Measurements from ENCODE around the gene MTERF2.

MTERF2 gene

GRCh38 chr12:106954462-106955376, 32.2 kb downstream of the MTERF2 start:
- DNase-seq (ENCODE audit: low read depth) = peak; percentile 1

- no peak for DNase-seq (ENCODE audit: low read depth)
Observed at GRCh38 chr12:106953352-106954250, 33.3 kb downstream of the MTERF2 start.

- DNase-seq (ENCODE audit: low read depth) = no peak
Observed at GRCh38 chr12:106950591-106950990, 36.4 kb downstream of the MTERF2 start.

GRCh38 chr12:106947461-106947860, 39.5 kb downstream of the MTERF2 start:
- DNase-seq (ENCODE audit: low read depth) = no peak

DNA sequence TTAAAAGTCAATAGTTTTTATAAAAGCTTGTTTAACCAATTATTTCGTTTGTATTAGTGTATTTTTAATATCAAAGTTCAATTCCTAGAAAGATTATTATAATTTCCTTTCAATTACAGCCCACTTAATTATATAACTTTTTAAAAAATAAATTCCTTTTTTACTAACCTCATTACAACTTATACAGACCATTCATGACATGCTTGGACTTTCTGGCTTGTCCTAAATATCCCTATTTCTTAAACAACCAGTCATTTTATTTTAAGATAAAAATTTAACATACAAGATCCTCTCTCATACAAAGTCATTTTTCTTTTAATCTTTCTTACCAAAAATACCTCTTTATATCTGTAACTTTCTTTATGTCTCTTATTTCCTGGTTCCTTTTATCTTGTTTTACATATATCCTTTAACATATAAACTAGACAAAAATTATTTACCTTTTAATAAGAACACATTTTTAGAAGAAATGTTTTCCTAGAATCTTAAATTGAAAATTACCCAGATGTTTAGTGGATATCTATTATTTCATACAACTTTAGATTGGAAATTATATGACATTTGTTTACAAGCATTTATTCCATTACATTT, 41.6 kb downstream of the MTERF2 start:
- DNase-seq (ENCODE audit: low read depth) = no peak

GRCh38 chr12:106942775-106943174, 44.2 kb downstream of the MTERF2 start:
- no peak for DNase-seq (ENCODE audit: low read depth)

DNA sequence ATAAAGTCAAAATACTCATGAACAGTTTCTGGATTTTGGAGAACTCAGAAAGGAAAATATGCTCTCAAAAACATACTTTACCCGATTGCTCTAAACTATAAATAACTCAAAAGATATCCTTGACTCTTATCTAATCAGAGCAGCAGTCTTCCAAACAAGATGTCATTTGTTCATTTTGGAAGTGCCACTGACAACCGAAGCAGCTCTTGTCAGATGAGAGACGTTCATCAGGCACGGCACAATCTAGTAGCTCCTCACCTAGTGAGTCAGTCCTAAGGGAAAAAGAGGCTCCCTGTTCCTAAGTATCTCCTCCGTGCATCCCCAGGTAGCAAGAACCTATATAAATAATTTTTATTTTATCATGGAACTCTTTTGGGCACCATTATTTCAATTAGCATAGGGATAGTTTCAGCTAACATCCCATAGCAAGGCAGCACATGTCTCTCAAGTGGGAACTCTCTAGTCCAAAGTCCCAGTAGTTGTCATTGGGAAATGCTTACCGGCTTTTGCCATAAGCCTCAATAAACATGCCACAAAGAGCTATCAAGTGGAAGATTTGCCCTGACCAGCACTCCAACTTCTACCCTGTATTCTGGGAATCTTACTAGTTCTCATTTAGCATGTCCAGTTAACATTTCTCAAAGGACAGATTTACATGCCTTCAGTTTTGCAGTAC, 45.3 kb downstream of the MTERF2 start:
- DNase-seq (ENCODE audit: low read depth) = no peak

DNA sequence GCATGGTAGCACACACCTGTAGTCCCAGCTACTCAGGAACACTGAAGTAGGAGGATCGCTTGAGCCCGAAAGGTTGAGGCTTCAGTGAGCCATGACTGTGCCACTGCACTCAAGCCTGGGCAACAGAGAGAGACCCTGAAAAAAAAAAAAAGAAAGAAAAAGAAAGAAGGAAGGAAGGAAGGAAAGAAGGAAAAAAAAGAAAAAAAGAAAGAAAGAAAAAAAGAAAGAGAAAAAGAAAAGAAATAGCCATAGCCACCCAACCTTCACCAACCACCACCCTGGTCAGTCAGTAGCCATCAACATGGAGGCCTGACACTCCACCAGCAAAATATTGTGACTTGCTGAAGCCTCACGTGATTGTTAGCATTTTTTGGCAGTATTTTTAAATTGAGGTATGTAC, 52.7 kb downstream of the MTERF2 start:
- no peak for DNase-seq (ENCODE audit: low read depth)

Data from stimulated activated CD8-positive, alpha-beta memory T cell treated with anti-CD3 and anti-CD28 coated beads, Interleukin-15, amount 100 ng/mL, for 24 hours (primary cell).